Measurements from ENCODE around the gene SPI1.

SPI1 gene

GRCh38 chr11:47409440-47410369 is 31.4 kb upstream of the SPI1 start:
- no peak for DNase-seq (ENCODE audit: low read depth)
- H3K4me3 ChIP-seq (replicated peaks; ENCODE audit: low read depth, low read length): peak overlapping the region; percentile 86
- no peak for TF ChIP-seq CTCF (IDR thresholded peaks at IDR 0.05; ENCODE audit: low read length, missing control alignments)

- DNase-seq (ENCODE audit: low read depth): peak; percentile 84
- TF ChIP-seq CTCF (IDR thresholded peaks at IDR 0.05; ENCODE audit: low read length, missing control alignments): no peak
- H3K4me3 ChIP-seq (replicated peaks; ENCODE audit: low read depth, low read length): peak overlapping the region; percentile 86
Observed at GRCh38 chr11:47408598-47409439, 30.5 kb upstream of the SPI1 start.

- peak within 1 kb of the TSS; percentile 86 for H3K4me3 ChIP-seq (replicated peaks; ENCODE audit: low read depth, low read length)
- peak; percentile 96 for DNase-seq (ENCODE audit: low read depth)
- no peak for TF ChIP-seq CTCF (IDR thresholded peaks at IDR 0.05; ENCODE audit: low read length, missing control alignments)
Observed at GRCh38 chr11:47407746-47408590, 29.6 kb upstream of the SPI1 start, which contains the start of gene SLC39A13. TSS of gene SLC39A13 (plus strand) at chr11:47408590. CDS start at chr11:47410095, 1,505 bp downstream.

GRCh38 chr11:47406896-47407745 is 28.8 kb upstream of the SPI1 start:
- H3K4me3 ChIP-seq (replicated peaks; ENCODE audit: low read depth, low read length): peak overlapping the region; percentile 65
- no peak for TF ChIP-seq CTCF (IDR thresholded peaks at IDR 0.05; ENCODE audit: low read length, missing control alignments)
- peak; percentile 41 for DNase-seq (ENCODE audit: low read depth)

GRCh38 chr11:47403571-47403970 is 25.2 kb upstream of the SPI1 start:
- no peak for DNase-seq (ENCODE audit: low read depth)
- H3K4me3 ChIP-seq (replicated peaks; ENCODE audit: low read depth, low read length): no peak overlapping the region
- TF ChIP-seq CTCF (IDR thresholded peaks at IDR 0.05; ENCODE audit: low read length, missing control alignments): no peak

Data from fibroblast of pulmonary artery (primary cell).